Cardiac muscle cell (in vitro differentiated cells and primary cell): ENCODE results near the gene IRX2. TPM values are rescaled to one million over a fixed set of nuclear protein-coding genes. Genes with fewer than 3 reads are reported as not detected.

Experiments used
- DNase-seq, 2 donors: peaks; one replicate each; pipeline versions ENCODE4 v3.0.0 to v3.0.0-alpha.2; 2010 to 2017; ENCODE audit warnings: low read depth in 1 of 2, low spot score in 1 of 2
- H3K27ac ChIP-seq: fragments of 200-600 bp; sonication (generic); 2 replicates; pipeline ENCODE4 v1.5.1; 2016
- H3K27me3 ChIP-seq: fragments of 200-600 bp; sonication (generic); 2 replicates; pipeline ENCODE4 v1.6.0; 2016; ENCODE audit warnings: control low read depth
- H3K36me3 ChIP-seq: fragments of 200-600 bp; sonication (generic); 2 replicates; pipeline ENCODE4 v1.5.1; 2016; ENCODE audit warnings: control low read depth
- H3K4me1 ChIP-seq: fragments of 200-600 bp; sonication (generic); 2 replicates; pipeline ENCODE4 v1.8.1; 2017; ENCODE audit warnings: low read depth, mild to moderate bottlenecking, mixed run types
- H3K4me3 ChIP-seq: fragments of 200-600 bp; sonication (generic); 2 replicates; pipeline ENCODE4 v1.5.1; 2016; ENCODE audit warnings: mild to moderate bottlenecking
- H3K9me3 ChIP-seq: fragments of 200-600 bp; sonication (generic); 2 replicates; pipeline ENCODE4 v1.5.1; 2017; ENCODE audit warnings: low read depth, mild to moderate bottlenecking, control low read depth
- polyA plus RNA-seq: library from polyadenylated mRNA; unstranded; fragments of >200 nt; fragmentation: Nextera tagmentation; extraction: Ambion mirVana; gene quantifications from 2 replicates; pipeline ENCODE4 v1.2.1, GENCODE V29; 2016
- total RNA-seq: library from RNA; depleted of rRNA; stranded (reverse); fragments of >200 nt; gene quantifications from 2 replicates; pipeline ENCODE4 v1.2.3, GENCODE V29; 2016
- TF ChIP-seq, protein P1 (sequence below): IDR thresholded peaks from 2 replicates; pipeline ENCODE4 v1.5.1; 2012; ENCODE audit warnings: low read depth, mild to moderate bottlenecking, low read length

Gene IRX2
- total and polyA plus RNA-seq, 2 experiments from 2014 or later, result 55.2 to 122 TPM

DNA sequence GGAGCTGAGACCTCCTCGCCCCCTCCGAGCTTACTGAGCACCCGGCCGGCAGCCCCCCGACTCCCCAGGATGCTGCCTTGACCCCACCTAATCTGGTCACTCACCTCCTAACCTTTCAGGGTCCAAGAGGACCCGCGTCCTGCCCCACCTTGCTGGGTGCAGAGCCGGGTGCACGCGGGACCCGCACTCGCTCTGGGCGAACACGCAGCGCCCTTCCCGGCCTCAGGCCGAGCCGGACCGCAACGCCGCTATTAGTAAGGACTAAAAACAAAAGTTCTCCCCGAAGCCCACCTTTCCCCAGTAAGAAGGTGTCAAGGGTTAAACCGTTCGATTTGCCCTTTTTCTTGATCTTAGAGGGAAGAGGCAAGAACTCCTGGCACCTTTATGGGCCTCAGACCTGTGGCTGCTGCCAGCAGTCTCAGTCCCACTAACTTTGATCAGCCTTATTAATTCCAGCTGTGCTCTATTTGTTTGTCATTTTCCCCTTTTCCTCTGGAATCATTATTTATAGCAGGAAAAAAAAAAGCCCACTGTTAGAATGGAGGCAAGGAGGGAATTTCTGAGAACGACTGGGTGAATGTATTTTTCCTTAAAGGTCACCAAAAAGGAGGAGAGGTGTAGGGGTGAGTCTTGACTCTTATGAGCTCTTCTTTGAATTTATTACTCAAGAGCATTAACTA, 10.5 kb downstream of the IRX2 start:
- Histone ChIP-seq H3K4me3 (no peak overlapping the region), H3K9me3 (no peaks in the 10 kb centered on the region), H3K27me3 (peaks cover 99% of the 10 kb centered on the region), H3K27ac (no peak overlapping the region), H3K4me1 (peaks cover 18% of the 10 kb centered on the region), H3K36me3 (peaks cover 11% of the 10 kb centered on the region)
- DNase-seq, result no peak
- TF ChIP-seq, protein P1, sequence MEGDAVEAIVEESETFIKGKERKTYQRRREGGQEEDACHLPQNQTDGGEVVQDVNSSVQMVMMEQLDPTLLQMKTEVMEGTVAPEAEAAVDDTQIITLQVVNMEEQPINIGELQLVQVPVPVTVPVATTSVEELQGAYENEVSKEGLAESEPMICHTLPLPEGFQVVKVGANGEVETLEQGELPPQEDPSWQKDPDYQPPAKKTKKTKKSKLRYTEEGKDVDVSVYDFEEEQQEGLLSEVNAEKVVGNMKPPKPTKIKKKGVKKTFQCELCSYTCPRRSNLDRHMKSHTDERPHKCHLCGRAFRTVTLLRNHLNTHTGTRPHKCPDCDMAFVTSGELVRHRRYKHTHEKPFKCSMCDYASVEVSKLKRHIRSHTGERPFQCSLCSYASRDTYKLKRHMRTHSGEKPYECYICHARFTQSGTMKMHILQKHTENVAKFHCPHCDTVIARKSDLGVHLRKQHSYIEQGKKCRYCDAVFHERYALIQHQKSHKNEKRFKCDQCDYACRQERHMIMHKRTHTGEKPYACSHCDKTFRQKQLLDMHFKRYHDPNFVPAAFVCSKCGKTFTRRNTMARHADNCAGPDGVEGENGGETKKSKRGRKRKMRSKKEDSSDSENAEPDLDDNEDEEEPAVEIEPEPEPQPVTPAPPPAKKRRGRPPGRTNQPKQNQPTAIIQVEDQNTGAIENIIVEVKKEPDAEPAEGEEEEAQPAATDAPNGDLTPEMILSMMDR, result no peak

DNA sequence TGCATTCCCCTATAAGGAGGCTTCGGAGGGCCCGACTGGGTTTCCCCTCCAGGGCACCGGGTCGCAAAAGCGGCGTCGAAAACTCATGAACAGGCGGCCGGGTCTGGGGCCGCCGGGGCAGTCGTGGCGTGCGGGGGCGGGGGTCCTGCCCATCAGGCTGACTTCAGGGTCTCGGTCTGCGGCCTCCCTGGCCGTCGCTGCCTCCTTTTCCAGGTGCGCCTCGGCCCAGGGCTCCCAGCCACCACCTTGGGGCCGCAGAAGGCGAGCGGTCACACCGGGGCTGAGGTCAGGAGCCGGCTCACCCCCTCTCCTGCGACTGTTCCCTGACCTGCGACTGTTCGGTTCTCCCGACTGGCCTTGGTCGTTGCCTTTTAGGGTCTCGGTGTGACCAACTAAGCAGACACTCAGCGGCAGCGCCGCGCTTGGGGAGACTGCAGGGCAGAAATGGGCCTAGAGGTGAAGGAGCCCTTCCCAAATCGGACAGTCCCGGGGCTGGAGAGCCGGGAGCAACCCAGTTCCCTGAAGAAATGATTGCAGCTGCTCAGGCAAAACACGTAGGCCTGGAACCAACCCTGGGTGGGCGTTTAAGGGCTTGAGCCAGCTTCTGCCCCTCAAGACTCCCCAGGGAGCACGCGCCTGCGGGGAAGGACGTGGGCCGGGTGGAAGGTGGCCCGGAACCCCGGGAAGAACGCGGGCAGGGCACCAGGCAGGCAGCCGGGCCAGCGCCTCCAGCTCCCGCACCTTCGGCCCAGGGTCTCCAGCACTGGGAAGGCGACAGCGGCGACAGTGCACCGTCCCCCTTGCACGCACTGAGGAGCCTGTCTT, 11.2 kb downstream of the IRX2 start:
- Histone ChIP-seq H3K4me3 (peak overlapping the region; percentile 38), H3K27me3 (peaks cover 99% of the 10 kb centered on the region)
- peak in 1 of 2 donors; percentile 39 for DNase-seq

DNA sequence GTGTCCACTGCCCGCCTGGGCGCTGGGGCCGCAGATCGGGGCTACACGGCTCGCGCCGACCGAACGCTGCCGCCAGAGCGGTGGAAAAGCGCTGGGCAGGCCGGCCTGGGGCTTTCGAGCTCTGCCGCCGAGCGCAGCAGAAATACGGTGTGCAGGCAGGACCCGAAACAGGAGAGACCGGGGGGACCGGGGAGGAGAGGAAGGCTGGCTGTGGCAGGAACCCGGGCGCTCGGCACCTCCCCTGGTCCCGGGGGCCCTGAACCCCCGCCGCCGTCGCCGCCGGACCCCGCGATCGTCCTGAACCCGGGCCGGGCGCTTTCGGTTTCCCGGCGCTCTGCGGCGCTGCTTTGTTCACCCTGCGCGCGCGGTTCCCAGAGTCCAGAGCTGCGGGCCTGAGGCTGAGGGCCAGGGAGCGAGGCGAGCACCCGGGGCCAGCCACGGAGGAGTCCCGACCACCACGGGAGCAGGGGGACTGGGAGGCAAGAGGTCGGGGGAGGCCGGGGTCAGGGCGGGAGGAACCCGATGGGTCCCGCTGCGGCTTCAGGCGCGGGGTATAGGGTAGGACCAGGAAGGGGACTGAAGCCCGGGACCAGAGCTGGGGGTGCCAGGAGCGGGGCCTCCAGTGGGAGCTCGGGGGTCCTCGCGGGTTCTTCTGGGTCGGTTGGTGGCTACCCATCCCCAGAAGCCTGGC, 12.0 kb downstream of the IRX2 start:
- H3K36me3 ChIP-seq, result peaks cover 5% of the 10 kb centered on the region
- H3K9me3 ChIP-seq, result no peaks in the 10 kb centered on the region
- peaks cover 4% of the 10 kb centered on the region for H3K4me1 ChIP-seq
- no peak overlapping the region for H3K27ac ChIP-seq
- peak; percentile 16 to 64 for DNase-seq
- peak overlapping the region; percentile 38 for H3K4me3 ChIP-seq
- TF ChIP-seq, protein P1, result no peak
- peaks cover 100% of the 10 kb centered on the region for H3K27me3 ChIP-seq

More for the DNA sequence above, 11.2 kb downstream of the IRX2 start:
- Histone ChIP-seq H3K27ac (no peak overlapping the region), H3K9me3 (no peaks in the 10 kb centered on the region), H3K4me1 (peaks cover 11% of the 10 kb centered on the region), H3K36me3 (peaks cover 5% of the 10 kb centered on the region)
- TF ChIP-seq, protein P1, result no peak

DNA sequence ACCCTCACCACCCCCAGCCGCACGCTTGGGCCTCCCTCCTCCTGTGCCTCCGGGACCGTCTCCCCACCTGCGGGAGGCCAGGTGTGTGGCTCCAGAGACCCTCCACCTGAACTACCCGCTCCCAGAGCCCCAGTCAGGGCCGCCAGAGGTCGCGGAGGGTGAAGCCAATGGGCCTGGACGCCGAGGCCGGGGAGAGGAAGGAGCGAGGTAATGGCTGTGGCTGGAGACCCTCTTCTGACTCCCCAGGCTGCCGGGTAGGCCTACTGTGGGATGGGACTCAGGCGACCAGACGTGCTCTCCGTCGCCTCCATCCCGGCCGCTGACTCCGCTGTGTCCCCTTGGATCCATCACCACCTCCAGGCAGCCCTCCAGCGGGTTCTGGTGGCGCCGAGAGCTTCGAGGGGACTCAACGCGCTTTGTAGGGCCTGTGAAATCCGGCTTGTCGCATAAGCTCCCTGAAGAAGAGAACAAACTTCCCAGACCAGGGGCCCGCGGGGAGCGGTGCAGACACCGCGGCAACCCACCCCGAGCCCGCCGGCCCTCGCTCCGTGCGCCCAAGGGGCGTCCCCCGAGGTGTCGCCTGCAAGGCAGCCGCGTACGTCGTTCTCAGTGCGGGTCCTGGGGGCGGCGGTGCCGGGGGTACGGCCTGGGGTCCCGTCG, 12.6 kb downstream of the IRX2 start:
- Histone ChIP-seq H3K36me3 (peaks cover 5% of the 10 kb centered on the region), H3K9me3 (no peaks in the 10 kb centered on the region), H3K4me1 (no peaks in the 10 kb centered on the region), H3K4me3 (peak overlapping the region; percentile 38), H3K27me3 (peaks cover 99% of the 10 kb centered on the region), H3K27ac (no peak overlapping the region)
- DNase-seq, result no peak
- TF ChIP-seq, protein P1, result no peak

DNA sequence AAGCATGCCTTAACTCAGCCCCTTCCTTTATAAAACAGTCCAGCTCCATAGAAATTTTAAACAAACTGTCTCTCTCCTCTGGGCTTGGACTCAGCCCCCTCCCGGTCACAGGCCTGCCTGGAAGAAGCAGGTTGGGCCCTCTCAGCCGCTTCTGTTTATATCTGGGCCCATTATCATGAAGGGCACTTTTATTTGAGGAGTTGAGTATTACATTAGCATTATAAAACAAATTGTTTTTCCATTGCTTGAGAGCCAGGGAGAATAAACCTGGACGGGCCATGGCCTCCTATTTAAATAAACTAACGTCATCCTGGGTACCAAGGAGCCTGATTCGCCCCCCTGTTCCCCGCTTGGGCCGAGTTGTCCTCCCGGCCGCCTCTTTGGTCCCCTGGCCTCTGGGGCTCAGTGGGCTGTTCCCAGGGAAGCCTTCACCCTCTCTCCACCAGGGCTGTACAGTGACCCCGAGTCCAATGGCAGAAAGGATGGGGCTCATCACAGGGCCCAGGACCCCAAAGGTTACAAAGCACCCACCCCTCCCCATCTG, 13.2 kb downstream of the IRX2 start:
- Histone ChIP-seq H3K36me3 (peaks cover 5% of the 10 kb centered on the region), H3K4me1 (no peaks in the 10 kb centered on the region), H3K9me3 (no peaks in the 10 kb centered on the region), H3K4me3 (no peak overlapping the region), H3K27ac (no peak overlapping the region), H3K27me3 (peaks cover 99% of the 10 kb centered on the region)
- TF ChIP-seq, protein P1, result no peak
- no peak for DNase-seq
